ENCODE measurements around the gene FBH1.
"Not testable (repeated sequence)": the region's sequence is repeated elsewhere in the genome, so short reads cannot be mapped to it uniquely, and the experiment has no call there.

FBH1 gene

DNA sequence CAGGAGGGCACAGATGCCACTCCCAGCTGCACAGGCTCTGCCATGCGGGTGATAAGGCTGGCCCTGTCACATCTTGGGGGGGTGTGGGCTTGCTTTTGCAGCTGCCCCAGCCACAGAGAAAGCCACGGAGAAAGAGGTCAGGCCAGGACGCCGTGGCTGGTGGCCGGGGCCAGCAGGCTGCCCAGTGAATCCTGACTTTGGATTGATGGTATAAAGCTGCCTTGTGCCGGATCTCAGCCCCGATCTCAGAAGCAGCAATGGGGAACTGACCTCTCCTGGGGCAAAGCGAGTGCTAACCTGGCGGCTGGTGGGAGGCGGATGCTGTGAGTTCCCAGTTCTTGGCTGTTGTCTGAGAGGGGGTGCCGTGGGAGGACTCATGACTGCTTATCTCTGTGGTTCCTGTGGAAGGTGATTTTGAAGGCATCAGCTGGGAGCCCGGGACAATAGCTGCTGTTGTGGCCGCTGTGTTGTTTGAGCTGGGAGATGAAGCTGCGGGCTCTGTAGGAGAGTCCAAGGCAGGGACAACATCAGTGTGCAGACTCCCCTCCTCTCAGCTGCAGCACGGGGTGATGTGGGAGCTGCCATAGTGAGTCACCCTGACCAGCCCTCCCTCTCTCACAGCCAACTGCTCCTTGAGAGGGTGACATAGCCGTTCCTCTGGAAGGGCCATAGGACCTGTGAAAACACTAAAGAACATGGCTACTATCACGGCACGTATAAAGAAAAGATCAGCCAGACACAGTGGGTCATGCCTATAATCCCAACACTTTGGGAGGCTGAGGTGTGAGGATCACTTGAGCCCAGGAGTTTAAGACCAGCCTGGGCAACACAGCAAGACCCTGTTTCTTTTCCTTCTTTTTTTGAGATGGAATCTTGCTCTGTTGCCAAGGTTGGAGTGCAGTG is 70.3 kb downstream of the FBH1 start:
- no peak for DNase-seq

GRCh38 chr10:5960973-5961275 is 70.9 kb downstream of the FBH1 start:
- DNase-seq = not testable (repeated sequence)

DNA sequence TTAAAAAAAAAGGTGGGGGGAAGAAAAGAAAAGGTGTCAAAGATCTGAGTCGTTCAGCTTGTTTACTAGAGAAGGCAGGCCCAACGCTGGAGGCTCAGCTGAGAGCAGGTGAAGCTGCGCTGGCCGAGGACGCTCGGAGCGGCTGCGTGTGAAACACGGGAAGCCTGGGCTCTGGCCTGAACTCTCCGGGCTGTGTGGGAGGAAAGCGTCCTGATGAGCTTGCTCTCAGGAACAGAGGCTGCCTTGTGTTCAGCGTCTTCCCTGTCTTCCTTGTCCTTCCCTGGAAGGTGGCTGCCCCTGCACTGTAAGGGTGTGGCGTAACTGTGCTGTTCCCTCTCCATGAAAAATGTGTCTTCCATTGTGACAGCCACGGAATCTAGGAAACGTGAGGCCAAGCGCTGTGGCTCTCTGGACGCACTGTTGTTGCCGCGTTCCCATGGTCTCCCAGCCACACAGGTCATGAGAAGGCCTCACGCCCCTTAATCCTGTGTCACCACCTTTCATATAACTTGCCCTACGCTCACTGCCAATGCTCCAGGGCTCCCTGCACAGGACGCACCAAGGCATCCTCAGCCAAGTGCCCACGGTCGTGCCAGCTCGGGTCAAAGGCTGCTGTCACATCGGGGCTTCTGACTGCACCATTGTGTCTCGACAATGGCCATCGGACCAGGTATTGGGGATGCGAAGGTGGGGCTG is 71.5 kb downstream of the FBH1 start:
- DNase-seq = no peak

DNA sequence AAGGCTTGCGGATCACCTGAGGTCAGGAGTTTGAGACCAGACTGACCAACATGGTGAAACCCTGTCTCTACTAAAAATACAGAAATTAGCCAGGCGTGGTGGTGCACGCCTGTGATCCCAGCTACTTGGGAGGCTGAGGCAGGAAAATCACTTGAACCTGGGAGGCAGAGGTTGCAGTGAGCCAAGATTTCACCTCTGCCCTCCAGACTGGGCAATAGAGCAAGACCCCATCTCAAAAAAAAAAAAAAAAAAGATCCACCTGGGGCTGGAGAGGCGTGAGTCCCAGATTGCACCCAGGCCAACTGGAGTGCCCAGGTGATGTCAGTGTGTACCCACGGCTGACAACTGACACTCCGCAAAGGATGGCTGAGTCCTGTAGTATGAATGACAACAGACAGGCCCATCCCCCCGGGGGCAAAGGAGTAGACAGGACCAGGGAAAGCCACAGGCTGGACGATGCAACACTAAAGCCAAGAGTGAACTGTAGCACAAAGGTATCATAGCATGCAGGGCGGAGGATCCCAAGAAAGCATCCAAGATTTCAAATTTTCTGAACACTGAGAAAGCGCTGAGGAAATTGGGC is 72.4 kb downstream of the FBH1 start:
- not testable (repeated sequence) for DNase-seq

DNA sequence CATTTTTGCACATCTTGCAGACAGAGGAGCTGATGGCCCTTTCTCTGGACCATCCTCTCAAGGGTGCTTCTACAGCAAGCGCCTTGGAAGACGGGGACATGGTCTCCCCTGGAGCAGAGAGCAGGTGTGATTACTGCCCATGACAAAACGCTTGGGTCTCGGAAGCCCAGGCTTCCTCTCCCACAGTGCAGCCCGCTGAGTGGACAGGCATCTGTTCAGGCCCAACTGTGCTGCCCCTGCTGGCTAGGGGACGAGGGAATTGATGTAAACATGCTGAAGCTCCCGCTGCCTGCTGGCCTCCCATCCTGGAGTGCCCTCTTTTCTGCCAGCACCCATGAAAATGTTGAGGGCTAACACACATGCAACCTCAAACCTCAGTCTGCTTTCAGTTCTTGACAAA is 73.0 kb downstream of the FBH1 start:
- no peak for DNase-seq

GRCh38 chr10:5963591-5963990 is 73.5 kb downstream of the FBH1 start:
- no peak for DNase-seq

DNA sequence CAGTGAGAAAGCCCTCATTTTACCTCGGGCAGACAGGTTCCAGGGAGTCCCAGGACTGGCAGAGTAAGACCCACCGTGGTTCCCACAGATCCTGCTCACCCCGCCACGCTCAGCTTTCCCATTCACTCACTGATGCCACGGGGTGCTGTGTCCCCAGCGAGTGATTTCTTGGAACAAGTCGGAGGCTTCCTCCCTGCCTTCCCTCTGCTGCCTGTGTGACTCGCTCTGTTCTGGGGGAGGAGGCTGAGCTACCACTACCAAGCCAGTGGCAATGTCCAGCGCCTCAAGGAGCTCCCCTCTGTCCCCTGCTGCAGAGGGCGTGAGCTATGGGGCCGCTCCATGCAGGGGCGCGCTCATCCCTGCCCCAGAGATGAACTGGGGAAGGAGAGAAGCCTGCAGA is 74.7 kb downstream of the FBH1 start:
- no peak for DNase-seq

DNA sequence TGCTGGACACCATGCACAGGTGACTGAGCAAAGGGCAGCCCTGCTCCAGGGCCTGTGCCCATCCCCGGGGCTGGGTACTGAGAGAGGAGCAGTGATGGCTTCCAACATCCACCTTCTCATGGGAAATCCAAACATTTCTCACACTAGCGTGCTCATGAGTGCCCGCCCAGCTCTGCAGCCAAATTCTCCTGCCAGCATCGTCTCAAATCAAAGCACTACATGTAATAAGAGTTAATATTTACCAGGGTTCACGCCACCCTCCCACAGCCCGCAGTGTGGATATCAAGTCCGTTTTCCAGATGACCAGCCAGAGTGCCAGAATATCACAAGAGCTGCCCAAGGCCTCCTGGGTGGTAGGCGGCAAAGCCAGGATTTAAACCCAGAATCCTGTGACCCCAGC is 75.2 kb downstream of the FBH1 start:
- DNase-seq = no peak

- no peak for DNase-seq
Measured at GRCh38 chr10:5968037-5968680, 78.1 kb downstream of the FBH1 start.

DNA sequence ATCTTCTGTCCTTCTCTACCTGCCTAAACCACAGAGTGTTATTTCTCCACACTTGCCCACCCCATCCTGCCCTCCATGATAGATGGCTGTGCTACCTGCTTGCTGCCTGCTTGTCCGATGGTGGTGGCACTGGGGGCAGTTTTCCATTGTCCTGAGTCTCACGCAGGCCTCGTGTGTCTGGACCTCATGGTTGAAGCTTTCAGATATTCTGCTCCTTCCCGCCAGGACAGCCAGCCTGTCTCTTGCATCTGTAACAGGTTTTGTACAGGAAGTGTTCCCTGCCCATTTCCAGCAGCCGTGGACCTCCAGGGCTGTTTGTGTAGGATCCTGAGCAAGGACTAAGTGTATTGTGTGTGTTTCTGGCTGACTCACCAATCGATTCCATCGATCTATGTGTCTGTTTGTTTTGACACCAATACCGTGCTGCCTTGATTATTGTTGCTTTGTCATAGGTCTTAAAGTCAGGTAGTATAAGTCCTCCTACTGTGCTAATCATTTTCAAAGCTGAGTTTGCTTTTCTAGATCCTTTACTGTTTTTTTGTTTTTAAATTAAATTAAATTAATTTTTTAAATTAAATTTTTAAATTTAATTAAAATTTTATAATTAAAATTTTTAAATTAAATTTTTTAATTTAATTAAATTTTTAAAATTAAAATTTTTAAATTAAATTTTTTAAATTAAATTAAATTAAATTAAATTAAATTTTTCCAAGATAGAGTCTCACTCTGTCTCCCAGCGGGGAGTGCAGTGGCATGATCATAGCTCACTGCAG is 78.8 kb downstream of the FBH1 start:
- no peak for DNase-seq

GRCh38 chr10:5970066-5970465 is 80.0 kb downstream of the FBH1 start:
- DNase-seq = no peak

GRCh38 chr10:5970527-5970926 is 80.5 kb downstream of the FBH1 start:
- DNase-seq = no peak

DNA sequence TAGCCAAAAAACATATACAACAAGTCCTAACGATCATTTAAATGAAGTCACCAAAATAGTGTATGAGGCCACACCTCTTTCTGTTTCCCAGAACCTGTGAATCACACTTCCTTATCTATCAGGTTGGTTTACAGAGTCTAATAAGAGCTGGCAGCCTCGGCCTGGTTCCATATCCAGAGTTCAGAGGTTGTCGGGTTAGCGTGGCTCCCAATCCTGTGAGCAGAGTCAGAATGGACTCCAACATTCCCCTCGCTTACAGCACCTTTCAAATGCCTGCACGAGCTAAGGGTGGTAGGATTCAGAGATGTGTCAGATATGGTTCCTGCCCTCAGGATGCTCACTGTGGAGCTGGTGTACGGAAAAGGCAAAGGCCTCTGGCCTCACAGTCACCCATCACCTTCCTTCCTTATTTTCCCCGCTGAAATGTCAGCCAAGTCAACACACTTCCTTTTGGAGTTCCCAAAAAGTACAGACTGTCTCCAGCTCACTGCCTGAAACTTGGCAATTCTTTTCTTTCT is 81.3 kb downstream of the FBH1 start:
- DNase-seq = peak; percentile 34

- DNase-seq = no peak
Measured at GRCh38 chr10:5971886-5972285, 81.8 kb downstream of the FBH1 start.

DNA sequence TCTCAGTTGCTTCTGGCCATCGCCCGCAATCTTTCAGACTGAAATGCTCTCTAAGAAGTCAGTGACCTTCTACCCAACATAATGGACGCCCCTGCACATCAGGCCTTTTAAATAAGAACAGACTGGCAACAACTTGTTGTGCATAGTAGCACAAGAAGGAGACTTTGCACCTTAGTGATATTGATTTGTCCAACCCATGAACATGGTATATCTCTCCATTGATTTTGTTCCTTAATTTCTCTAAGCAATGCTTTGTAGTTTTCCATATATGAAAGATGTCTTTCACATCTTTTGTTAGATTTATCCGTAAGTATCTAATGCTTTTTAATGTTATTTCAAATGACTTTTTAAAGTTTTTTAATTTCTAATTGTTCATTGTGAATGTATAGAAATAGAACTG is 83.0 kb downstream of the FBH1 start:
- DNase-seq = no peak

DNA sequence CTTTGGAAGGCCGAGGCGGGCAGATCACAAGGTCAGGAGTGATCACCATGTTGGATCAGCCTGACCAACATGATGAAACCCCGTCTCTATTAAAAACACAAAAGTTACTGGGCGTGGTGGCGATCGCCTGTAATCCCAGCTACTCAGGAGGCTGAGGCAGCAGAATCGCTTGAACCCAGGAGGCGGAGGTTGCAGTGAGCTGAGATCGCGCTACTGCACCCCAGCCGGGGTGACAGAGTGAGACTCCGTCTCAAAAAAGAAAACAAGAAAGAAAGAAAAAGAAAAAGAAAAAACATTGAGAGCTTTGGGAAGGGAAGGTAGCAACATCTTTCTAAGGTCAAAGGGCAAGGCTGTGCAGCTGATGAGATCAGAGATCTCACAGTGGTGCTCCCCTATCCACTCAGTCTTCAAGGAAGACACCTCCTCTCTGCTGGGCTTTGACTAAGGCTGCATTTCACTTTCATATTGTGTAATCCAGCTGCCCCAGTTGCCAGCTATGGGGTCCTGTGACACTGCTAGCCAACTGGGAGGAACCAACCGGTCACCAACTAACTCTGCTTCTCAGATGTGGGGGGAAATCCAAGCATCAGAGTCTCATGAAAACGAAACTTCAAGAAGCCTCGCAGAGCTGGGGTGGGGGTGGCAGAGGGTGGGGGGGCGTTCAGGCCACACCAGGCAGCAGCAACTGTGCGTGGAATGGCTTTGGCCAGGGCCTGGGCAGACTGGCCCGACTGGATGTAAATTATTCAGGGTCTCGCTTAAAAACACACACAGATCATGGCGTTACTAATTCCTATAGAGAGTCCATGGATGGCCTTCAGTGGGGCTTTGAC is 85.8 kb downstream of the FBH1 start:
- peak; percentile 63 for DNase-seq

- DNase-seq = peak; percentile 40
Measured at GRCh38 chr10:5976512-5977470, 86.7 kb downstream of the FBH1 start.

- DNase-seq = peak; percentile 90
Measured at GRCh38 chr10:5977471-5978229, 87.6 kb downstream of the FBH1 start, which contains the start of gene IL15RA. Gene IL15RA (minus strand): TSS chr10:5977543. CDS start chr10:5977492, 51 bp downstream.

DNA sequence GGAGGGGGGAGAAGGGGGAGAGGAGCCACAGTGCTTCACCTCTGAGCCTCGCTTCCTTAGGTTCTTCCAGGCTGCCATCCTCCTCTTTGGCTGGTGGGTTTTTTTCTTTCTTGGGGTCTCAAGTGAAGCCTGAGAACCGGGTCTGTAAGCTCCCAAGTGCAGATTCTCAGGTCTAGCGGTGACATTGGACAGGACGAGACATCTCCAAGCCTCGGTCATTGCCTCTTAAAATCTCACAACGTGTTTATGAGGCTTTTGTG is 88.1 kb downstream of the FBH1 start:
- no peak for DNase-seq

GRCh38 chr10:5981529-5981928 is 91.5 kb downstream of the FBH1 start:
- DNase-seq = no peak

Measured in stimulated activated naive CD4-positive, alpha-beta T cell treated with Interleukin-2 at 50 U/mL for 16 hours (primary cell).